ENCODE results near the gene BRD7. TPM values are rescaled to one million over a fixed set of nuclear protein-coding genes. Genes with fewer than 3 reads are reported as not detected.

BRD7 gene
- total and polyA plus RNA-seq, 4 donors, result 13.3 to 34.3 (median 14.1) TPM

DNA sequence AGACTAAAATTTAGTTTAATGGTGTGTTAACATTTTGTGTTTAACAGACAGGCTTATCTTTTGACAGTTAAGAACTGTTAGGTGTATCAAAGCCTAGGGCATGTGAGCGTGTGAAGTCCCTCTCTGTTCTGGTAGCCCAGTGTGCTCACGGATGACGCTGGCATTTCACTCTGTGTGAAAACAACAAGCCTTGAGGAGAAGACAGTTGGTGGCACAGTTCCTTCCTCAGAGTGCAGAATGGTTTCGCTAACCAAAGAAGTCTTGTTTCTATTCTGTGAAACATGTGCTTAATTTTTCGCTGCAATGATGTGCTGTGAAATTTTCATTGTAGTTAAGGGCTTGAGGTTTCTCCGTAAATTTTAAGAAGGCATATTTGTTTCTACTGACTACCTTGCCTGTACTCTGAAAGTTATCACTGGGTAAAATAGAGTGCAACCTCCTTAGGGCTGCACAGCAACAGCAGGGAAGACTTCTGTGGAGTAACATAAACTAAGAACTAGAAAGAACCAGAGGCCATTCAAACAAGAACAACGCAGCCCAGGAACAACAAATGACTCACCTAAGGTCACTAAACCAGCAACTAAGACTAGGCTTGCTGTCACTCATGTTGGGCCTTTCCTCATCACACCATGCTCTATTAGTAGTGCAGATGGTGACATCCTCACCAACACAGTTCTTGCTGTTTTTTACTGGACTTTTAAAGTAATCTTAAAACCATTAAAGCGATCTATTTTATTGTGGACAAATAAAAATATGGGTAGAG, 33.4 kb downstream of the BRD7 start:
- H3K4me1 ChIP-seq (ENCODE audit: control insufficient read depth in 4 of 4, insufficient read depth in 4 of 4, low read length in 3 of 4), result peaks cover 0 to 3% (median 0%) of the 10 kb centered on the region in 4 donors
- no peak overlapping the region for H3K4me3 ChIP-seq (ENCODE audit: low read depth in 1 of 3, low read length in 3 of 3)
- no peaks in the 10 kb centered on the region for H3K27me3 ChIP-seq (ENCODE audit: control insufficient read depth in 4 of 4, insufficient read depth in 4 of 4, low read length in 3 of 4)
- 91% methylated on average over 8 of the region's 8 CpGs for WGBS
- H3K36me3 ChIP-seq (ENCODE audit: control insufficient read depth in 4 of 4, insufficient read depth in 3 of 4, low read depth in 1 of 4, low read length in 3 of 4), result peaks cover 0 to 31% (median 25%) of the 10 kb centered on the region in 4 donors
- H3K9ac ChIP-seq (ENCODE audit: low read depth in 1 of 2, low read length in 2 of 2), result no peak overlapping the region
- TF ChIP-seq JUND (IDR thresholded peaks at IDR 0.05), result no peak
- TF ChIP-seq HNF4A (conservative IDR thresholded peaks at IDR 0.05), result no peak
- H3K9me3 ChIP-seq (ENCODE audit: control insufficient read depth in 4 of 4, low read length in 3 of 4), result no peaks in the 10 kb centered on the region
- no peak for DNase-seq (ENCODE audit: low spot score)
- H3K27ac ChIP-seq (ENCODE audit: low read depth in 1 of 2, low read length in 2 of 2), result no peak overlapping the region

DNA sequence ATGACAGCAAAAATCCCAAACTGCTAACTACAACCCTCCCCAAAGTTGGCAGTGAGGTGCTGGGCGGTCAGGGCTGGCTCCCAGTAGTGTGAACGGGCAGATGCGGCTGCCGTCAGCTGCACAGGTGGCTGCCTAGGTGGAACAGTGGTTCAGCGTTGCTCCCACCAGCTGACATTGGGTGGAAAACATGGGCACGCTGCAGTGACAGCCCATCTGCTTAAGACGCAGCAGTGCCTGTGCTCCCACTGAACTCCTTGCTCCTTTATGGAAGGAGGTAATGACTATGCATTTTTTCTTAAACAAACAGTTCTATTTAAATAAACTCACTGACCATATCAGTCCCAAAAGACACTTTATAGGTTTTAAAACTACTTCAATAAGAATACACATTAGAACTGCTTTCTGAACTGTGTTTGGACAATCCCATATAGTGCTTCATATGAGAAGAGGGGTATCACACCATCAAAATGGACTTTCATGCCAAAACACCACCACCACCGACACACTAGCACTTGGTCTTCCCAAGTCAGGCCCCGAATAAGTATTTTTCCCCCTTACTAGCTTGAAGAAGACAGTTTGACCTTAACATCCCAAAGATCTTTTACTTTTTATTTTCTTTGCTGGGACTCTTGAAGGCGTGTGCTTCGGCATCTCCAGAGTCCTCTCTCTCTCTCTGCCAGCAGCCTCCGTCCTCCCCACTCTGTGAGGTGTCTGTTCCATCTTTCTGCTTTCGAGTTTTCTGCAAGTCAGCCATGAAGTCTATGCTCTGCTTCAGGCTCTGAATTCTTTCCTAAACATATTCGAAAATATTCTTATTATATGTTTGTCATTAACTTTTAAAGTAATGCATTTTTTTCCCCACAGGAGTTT, 34.4 kb downstream of the BRD7 start:
- Histone ChIP-seq H3K27me3 (ENCODE audit: control insufficient read depth in 4 of 4, insufficient read depth in 4 of 4, low read length in 3 of 4) (no peaks in the 10 kb centered on the region), H3K9ac (ENCODE audit: low read depth in 1 of 2, low read length in 2 of 2) (no peak overlapping the region), H3K36me3 (ENCODE audit: control insufficient read depth in 4 of 4, insufficient read depth in 3 of 4, low read depth in 1 of 4, low read length in 3 of 4) (peaks cover 1 to 29% (median 24%) of the 10 kb centered on the region in 4 donors), H3K9me3 (ENCODE audit: control insufficient read depth in 4 of 4, low read length in 3 of 4) (no peaks in the 10 kb centered on the region), H3K27ac (ENCODE audit: low read depth in 1 of 2, low read length in 2 of 2) (no peak overlapping the region), H3K4me1 (ENCODE audit: control insufficient read depth in 4 of 4, insufficient read depth in 4 of 4, low read length in 3 of 4) (peaks cover 0 to 3% (median 0%) of the 10 kb centered on the region in 4 donors), H3K4me3 (ENCODE audit: low read depth in 1 of 3, low read length in 3 of 3) (no peak overlapping the region)
- DNase-seq (ENCODE audit: low spot score), result no peak
- TF ChIP-seq NR2F2 (IDR thresholded peaks at IDR 0.05), result no peak
- TF ChIP-seq JUND (IDR thresholded peaks at IDR 0.05), result no peak
- no peak for TF ChIP-seq RAD21 (IDR thresholded peaks at IDR 0.05)
- TF ChIP-seq EGR1 (IDR thresholded peaks at IDR 0.05; ENCODE audit: low read depth in 2 of 2), result no peak
- no peak for TF ChIP-seq HNF4G (IDR thresholded peaks at IDR 0.05)
- TF ChIP-seq, protein P1, sequence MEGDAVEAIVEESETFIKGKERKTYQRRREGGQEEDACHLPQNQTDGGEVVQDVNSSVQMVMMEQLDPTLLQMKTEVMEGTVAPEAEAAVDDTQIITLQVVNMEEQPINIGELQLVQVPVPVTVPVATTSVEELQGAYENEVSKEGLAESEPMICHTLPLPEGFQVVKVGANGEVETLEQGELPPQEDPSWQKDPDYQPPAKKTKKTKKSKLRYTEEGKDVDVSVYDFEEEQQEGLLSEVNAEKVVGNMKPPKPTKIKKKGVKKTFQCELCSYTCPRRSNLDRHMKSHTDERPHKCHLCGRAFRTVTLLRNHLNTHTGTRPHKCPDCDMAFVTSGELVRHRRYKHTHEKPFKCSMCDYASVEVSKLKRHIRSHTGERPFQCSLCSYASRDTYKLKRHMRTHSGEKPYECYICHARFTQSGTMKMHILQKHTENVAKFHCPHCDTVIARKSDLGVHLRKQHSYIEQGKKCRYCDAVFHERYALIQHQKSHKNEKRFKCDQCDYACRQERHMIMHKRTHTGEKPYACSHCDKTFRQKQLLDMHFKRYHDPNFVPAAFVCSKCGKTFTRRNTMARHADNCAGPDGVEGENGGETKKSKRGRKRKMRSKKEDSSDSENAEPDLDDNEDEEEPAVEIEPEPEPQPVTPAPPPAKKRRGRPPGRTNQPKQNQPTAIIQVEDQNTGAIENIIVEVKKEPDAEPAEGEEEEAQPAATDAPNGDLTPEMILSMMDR (IDR thresholded peaks at IDR 0.05; ENCODE audit: low read depth, low read length, missing input control), result no peak
- no peak for TF ChIP-seq HNF4A (conservative IDR thresholded peaks at IDR 0.05)
- 94% methylated on average over 14 of the region's 14 CpGs for WGBS

DNA sequence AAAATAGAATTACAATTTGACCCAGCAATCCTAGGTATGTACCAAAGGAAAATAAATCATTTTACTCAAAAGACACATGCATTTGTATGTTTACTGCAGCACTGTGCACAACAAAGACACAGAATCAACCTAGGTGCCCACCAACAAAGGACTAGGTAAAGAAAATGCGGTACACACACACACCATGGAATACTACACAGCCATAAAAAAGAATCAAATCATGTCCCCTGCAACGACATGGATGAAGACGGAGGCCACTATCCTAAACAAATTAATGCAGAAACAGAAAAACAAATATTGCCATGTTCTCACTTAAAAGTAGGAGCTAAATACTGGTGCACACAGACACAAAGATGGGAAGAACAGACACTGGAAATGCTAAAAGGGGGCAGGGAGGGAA, 36.2 kb downstream of the BRD7 start:
- H3K9me3 ChIP-seq (ENCODE audit: control insufficient read depth in 4 of 4, low read length in 3 of 4), result no peaks in the 10 kb centered on the region
- H3K27ac ChIP-seq (ENCODE audit: low read depth in 1 of 2, low read length in 2 of 2), result no peak overlapping the region
- DNase-seq (ENCODE audit: low spot score), result no peak
- no peak overlapping the region for H3K4me3 ChIP-seq (ENCODE audit: low read depth in 1 of 3, low read length in 3 of 3)
- peaks cover 0 to 3% (median 0%) of the 10 kb centered on the region in 4 donors for H3K4me1 ChIP-seq (ENCODE audit: control insufficient read depth in 4 of 4, insufficient read depth in 4 of 4, low read length in 3 of 4)
- no peak overlapping the region for H3K9ac ChIP-seq (ENCODE audit: low read depth in 1 of 2, low read length in 2 of 2)
- H3K36me3 ChIP-seq (ENCODE audit: control insufficient read depth in 4 of 4, insufficient read depth in 3 of 4, low read depth in 1 of 4, low read length in 3 of 4), result peaks cover 1 to 24% (median 17%) of the 10 kb centered on the region in 4 donors
- TF ChIP-seq, protein P2, sequence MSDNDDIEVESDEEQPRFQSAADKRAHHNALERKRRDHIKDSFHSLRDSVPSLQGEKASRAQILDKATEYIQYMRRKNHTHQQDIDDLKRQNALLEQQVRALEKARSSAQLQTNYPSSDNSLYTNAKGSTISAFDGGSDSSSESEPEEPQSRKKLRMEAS (IDR thresholded peaks at IDR 0.05), result no peak
- TF ChIP-seq HNF4A (conservative IDR thresholded peaks at IDR 0.05) (no peak), EGR1 (IDR thresholded peaks at IDR 0.05; ENCODE audit: low read depth in 2 of 2) (no peak), GABPA (IDR thresholded peaks at IDR 0.05 in 1 of 2, conservative IDR thresholded peaks at IDR 0.05 in 1 of 2) (no peak), TAF1 (conservative IDR thresholded peaks at IDR 0.05) (no peak)
- TF ChIP-seq, protein P3, sequence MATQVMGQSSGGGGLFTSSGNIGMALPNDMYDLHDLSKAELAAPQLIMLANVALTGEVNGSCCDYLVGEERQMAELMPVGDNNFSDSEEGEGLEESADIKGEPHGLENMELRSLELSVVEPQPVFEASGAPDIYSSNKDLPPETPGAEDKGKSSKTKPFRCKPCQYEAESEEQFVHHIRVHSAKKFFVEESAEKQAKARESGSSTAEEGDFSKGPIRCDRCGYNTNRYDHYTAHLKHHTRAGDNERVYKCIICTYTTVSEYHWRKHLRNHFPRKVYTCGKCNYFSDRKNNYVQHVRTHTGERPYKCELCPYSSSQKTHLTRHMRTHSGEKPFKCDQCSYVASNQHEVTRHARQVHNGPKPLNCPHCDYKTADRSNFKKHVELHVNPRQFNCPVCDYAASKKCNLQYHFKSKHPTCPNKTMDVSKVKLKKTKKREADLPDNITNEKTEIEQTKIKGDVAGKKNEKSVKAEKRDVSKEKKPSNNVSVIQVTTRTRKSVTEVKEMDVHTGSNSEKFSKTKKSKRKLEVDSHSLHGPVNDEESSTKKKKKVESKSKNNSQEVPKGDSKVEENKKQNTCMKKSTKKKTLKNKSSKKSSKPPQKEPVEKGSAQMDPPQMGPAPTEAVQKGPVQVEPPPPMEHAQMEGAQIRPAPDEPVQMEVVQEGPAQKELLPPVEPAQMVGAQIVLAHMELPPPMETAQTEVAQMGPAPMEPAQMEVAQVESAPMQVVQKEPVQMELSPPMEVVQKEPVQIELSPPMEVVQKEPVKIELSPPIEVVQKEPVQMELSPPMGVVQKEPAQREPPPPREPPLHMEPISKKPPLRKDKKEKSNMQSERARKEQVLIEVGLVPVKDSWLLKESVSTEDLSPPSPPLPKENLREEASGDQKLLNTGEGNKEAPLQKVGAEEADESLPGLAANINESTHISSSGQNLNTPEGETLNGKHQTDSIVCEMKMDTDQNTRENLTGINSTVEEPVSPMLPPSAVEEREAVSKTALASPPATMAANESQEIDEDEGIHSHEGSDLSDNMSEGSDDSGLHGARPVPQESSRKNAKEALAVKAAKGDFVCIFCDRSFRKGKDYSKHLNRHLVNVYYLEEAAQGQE (IDR thresholded peaks at IDR 0.05), result no peak
- TF ChIP-seq, protein P4, sequence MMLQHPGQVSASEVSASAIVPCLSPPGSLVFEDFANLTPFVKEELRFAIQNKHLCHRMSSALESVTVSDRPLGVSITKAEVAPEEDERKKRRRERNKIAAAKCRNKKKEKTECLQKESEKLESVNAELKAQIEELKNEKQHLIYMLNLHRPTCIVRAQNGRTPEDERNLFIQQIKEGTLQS (IDR thresholded peaks at IDR 0.05), result no peak
- H3K27me3 ChIP-seq (ENCODE audit: control insufficient read depth in 4 of 4, insufficient read depth in 4 of 4, low read length in 3 of 4), result no peaks in the 10 kb centered on the region
- WGBS, result 98% methylated on average over 3 of the region's 3 CpGs

All from liver (tissue), 9 donors.